Central memory CD8-positive, alpha-beta T cell (primary cell): ENCODE measurements around the gene RBM15.
A peak's percentile ranks its signal among the peaks of the same experiment; 100 is the strongest.

Experiments used
- ATAC-seq: fragments of 150-1000 bp; cut with Tn5 transposase; replicated peaks from 2 replicates; pipeline ENCODE4 v1.10.0; 2022; ENCODE audit warnings: mild to moderate bottlenecking, moderate FRiP score, moderate number of reproducible peaks; ENCODE audit not compliant: poor library complexity, severe bottlenecking; ENCODE audit errors: extremely low read depth
- DNase-seq, 2 donors: peaks; one replicate each; pipeline ENCODE4 v3.0.0; 2021; ENCODE audit warnings: low spot score in 2 of 2
- H3K27ac Mint-ChIP-seq: one replicate; pipeline ENCODE4 v1.8.0; 2022; ENCODE audit warnings: low read depth, mild to moderate bottlenecking, moderate library complexity, mixed read lengths
- H3K27me3 Mint-ChIP-seq: one replicate; pipeline ENCODE4 v1.8.0; 2022; ENCODE audit warnings: mixed read lengths
- H3K36me3 Mint-ChIP-seq: one replicate; pipeline ENCODE4 v1.8.0; 2022; ENCODE audit warnings: mild to moderate bottlenecking, moderate library complexity, mixed read lengths; ENCODE audit not compliant: insufficient read depth
- H3K4me1 Mint-ChIP-seq: one replicate; pipeline ENCODE4 v1.8.0; 2022; ENCODE audit warnings: mixed read lengths
- H3K4me3 Mint-ChIP-seq: one replicate; pipeline ENCODE4 v1.8.0; 2022; ENCODE audit warnings: mild to moderate bottlenecking, moderate library complexity, mixed read lengths
- H3K9me3 Mint-ChIP-seq: one replicate; pipeline ENCODE4 v1.8.0; 2022; ENCODE audit warnings: mixed read lengths

The RBM15 gene

GRCh38 chr1:110335265-110335664 lies 3.9 kb upstream of the RBM15 start:
- H3K27ac Mint-ChIP-seq = no peak overlapping the region
- H3K9me3 Mint-ChIP-seq = no peaks in the 10 kb centered on the region
- DNase-seq = no peak
- no peak for ATAC-seq
- H3K4me3 Mint-ChIP-seq = no peak overlapping the region
- H3K27me3 Mint-ChIP-seq = no peaks in the 10 kb centered on the region
- peaks cover 6% of the 10 kb centered on the region for H3K36me3 Mint-ChIP-seq
- peaks cover 19% of the 10 kb centered on the region for H3K4me1 Mint-ChIP-seq

GRCh38 chr1:110336300-110337039 lies 2.7 kb upstream of the RBM15 start:
- Mint-ChIP-seq H3K27me3 (no peaks in the 10 kb centered on the region), H3K4me1 (peaks cover 30% of the 10 kb centered on the region), H3K9me3 (no peaks in the 10 kb centered on the region), H3K27ac (no peak overlapping the region), H3K36me3 (peaks cover 17% of the 10 kb centered on the region), H3K4me3 (peak overlapping the region; percentile 49)
- ATAC-seq (no peak), DNase-seq (no peak)

GRCh38 chr1:110337704-110338308 lies 1.4 kb upstream of the RBM15 start:
- Mint-ChIP-seq H3K36me3 (peaks cover 26% of the 10 kb centered on the region), H3K4me3 (no peak overlapping the region), H3K27me3 (no peaks in the 10 kb centered on the region), H3K9me3 (no peaks in the 10 kb centered on the region), H3K27ac (no peak overlapping the region), H3K4me1 (peaks cover 43% of the 10 kb centered on the region)
- ATAC-seq (no peak), DNase-seq (peak; percentile 18 to 24)

GRCh38 chr1:110338309-110338885 lies 780 bp upstream of the RBM15 start:
- no peaks in the 10 kb centered on the region for H3K9me3 Mint-ChIP-seq
- peak; percentile 78 for ATAC-seq
- peaks cover 49% of the 10 kb centered on the region for H3K4me1 Mint-ChIP-seq
- peak; percentile 95 to 96 for DNase-seq
- no peaks in the 10 kb centered on the region for H3K27me3 Mint-ChIP-seq
- H3K4me3 Mint-ChIP-seq = no peak overlapping the region
- H3K27ac Mint-ChIP-seq = no peak overlapping the region
- H3K36me3 Mint-ChIP-seq = peaks cover 29% of the 10 kb centered on the region

GRCh38 chr1:110339407-110340206 lies 430 bp downstream of the RBM15 start:
- Mint-ChIP-seq H3K4me3 (no peak overlapping the region), H3K36me3 (peaks cover 37% of the 10 kb centered on the region), H3K4me1 (peaks cover 60% of the 10 kb centered on the region), H3K27me3 (no peaks in the 10 kb centered on the region), H3K9me3 (no peaks in the 10 kb centered on the region), H3K27ac (no peak overlapping the region)
- ATAC-seq = peak; percentile 1
- DNase-seq = peak in 1 of 2 donors; percentile 54

GRCh38 chr1:110340207-110340468 lies 961 bp downstream of the RBM15 start:
- Mint-ChIP-seq H3K4me3 (no peak overlapping the region), H3K4me1 (peaks cover 62% of the 10 kb centered on the region), H3K27ac (no peak overlapping the region), H3K36me3 (peaks cover 39% of the 10 kb centered on the region), H3K9me3 (no peaks in the 10 kb centered on the region), H3K27me3 (no peaks in the 10 kb centered on the region)
- ATAC-seq (no peak), DNase-seq (no peak)

- no peaks in the 10 kb centered on the region for H3K9me3 Mint-ChIP-seq
- H3K27me3 Mint-ChIP-seq = no peaks in the 10 kb centered on the region
- no peak overlapping the region for H3K27ac Mint-ChIP-seq
- peaks cover 73% of the 10 kb centered on the region for H3K4me1 Mint-ChIP-seq
- peaks cover 48% of the 10 kb centered on the region for H3K36me3 Mint-ChIP-seq
- no peak overlapping the region for H3K4me3 Mint-ChIP-seq
- no peak for DNase-seq
- no peak for ATAC-seq
Observed at GRCh38 chr1:110341146-110341871, 2.1 kb downstream of the RBM15 start.

- no peak overlapping the region for H3K27ac Mint-ChIP-seq
- no peak for DNase-seq
- no peaks in the 10 kb centered on the region for H3K9me3 Mint-ChIP-seq
- no peaks in the 10 kb centered on the region for H3K27me3 Mint-ChIP-seq
- H3K4me3 Mint-ChIP-seq = no peak overlapping the region
- H3K36me3 Mint-ChIP-seq = peaks cover 53% of the 10 kb centered on the region
- ATAC-seq = no peak
- peaks cover 74% of the 10 kb centered on the region for H3K4me1 Mint-ChIP-seq
Observed at GRCh38 chr1:110341872-110342331, 2.7 kb downstream of the RBM15 start.

- Mint-ChIP-seq H3K36me3 (peaks cover 59% of the 10 kb centered on the region), H3K4me1 (peaks cover 79% of the 10 kb centered on the region), H3K27me3 (no peaks in the 10 kb centered on the region), H3K9me3 (no peaks in the 10 kb centered on the region), H3K4me3 (no peak overlapping the region), H3K27ac (peak overlapping the region; percentile 78)
- no peak for ATAC-seq
- DNase-seq = no peak
Observed at GRCh38 chr1:110343249-110343648, 4.1 kb downstream of the RBM15 start.

GRCh38 chr1:110344152-110344551 lies 5.0 kb downstream of the RBM15 start:
- peaks cover 61% of the 10 kb centered on the region for H3K36me3 Mint-ChIP-seq
- H3K27me3 Mint-ChIP-seq = no peaks in the 10 kb centered on the region
- H3K4me1 Mint-ChIP-seq = peaks cover 88% of the 10 kb centered on the region
- H3K4me3 Mint-ChIP-seq = no peak overlapping the region
- H3K27ac Mint-ChIP-seq = peak overlapping the region; percentile 78
- DNase-seq (no peak), ATAC-seq (no peak)
- no peaks in the 10 kb centered on the region for H3K9me3 Mint-ChIP-seq

- DNase-seq (no peak), ATAC-seq (peak; percentile 47)
- Mint-ChIP-seq H3K4me3 (peak overlapping the region; percentile 60), H3K9me3 (no peaks in the 10 kb centered on the region), H3K27ac (peak overlapping the region; percentile 89), H3K27me3 (no peaks in the 10 kb centered on the region), H3K4me1 (peaks cover 88% of the 10 kb centered on the region), H3K36me3 (peaks cover 57% of the 10 kb centered on the region)
Observed at GRCh38 chr1:110345480-110345879, 6.3 kb downstream of the RBM15 start.

GRCh38 chr1:110346690-110347089 lies 7.5 kb downstream of the RBM15 start:
- peak overlapping the region; percentile 60 for H3K4me3 Mint-ChIP-seq
- no peaks in the 10 kb centered on the region for H3K27me3 Mint-ChIP-seq
- ATAC-seq (no peak), DNase-seq (no peak)
- peak overlapping the region; percentile 75 for H3K27ac Mint-ChIP-seq
- no peaks in the 10 kb centered on the region for H3K9me3 Mint-ChIP-seq
- peaks cover 47% of the 10 kb centered on the region for H3K36me3 Mint-ChIP-seq
- H3K4me1 Mint-ChIP-seq = peaks cover 88% of the 10 kb centered on the region
